Loucy (cell line): Measurements from ENCODE around the gene TMEM167A.

Source experiments
- H2AFZ ChIP-seq: fragments of 200-600 bp; sonication (generic); 2 replicates; pipeline ENCODE4 v1.6.0; 2016; ENCODE audit warnings: antibody characterized with exemption, mild to moderate bottlenecking, low read length, moderate library complexity
- H3F3A ChIP-seq: fragments of 200-600 bp; 2 replicates; pipeline ENCODE4 v1.6.0; 2016; ENCODE audit warnings: antibody characterized with exemption, low read depth, mild to moderate bottlenecking
- H3K27me3 ChIP-seq: fragments of 200-600 bp; sonication (generic); 2 replicates; pipeline ENCODE4 v1.6.1; 2014; ENCODE audit warnings: low read length, mild to moderate bottlenecking; ENCODE audit not compliant: insufficient read depth, poor library complexity, severe bottlenecking
- H3K36me3 ChIP-seq: fragments of 200-600 bp; sonication (generic); 2 replicates; pipeline ENCODE4 v1.6.1; 2016; ENCODE audit warnings: low read length; ENCODE audit not compliant: insufficient read depth
- H3K4me1 ChIP-seq: fragments of 200-600 bp; sonication (generic); 2 replicates; pipeline ENCODE4 v1.5.1; 2014; ENCODE audit warnings: low read length, mild to moderate bottlenecking; ENCODE audit not compliant: insufficient read depth, poor library complexity, severe bottlenecking
- H3K4me2 ChIP-seq: fragments of 200-600 bp; sonication (generic); 2 replicates; pipeline ENCODE4 v1.6.0; 2014; ENCODE audit warnings: antibody characterized with exemption, low read length, low read depth, mild to moderate bottlenecking; ENCODE audit not compliant: poor library complexity, severe bottlenecking
- H3K4me3 ChIP-seq: fragments of 200-600 bp; sonication (generic); 2 replicates; pipeline ENCODE4 v1.5.1; 2014; ENCODE audit warnings: low read length, mild to moderate bottlenecking, mixed read lengths; ENCODE audit not compliant: poor library complexity, severe bottlenecking
- H3K79me2 ChIP-seq: fragments of 200-600 bp; sonication (generic); 2 replicates; pipeline ENCODE4 v1.6.1; 2014; ENCODE audit warnings: low read length; ENCODE audit not compliant: insufficient read depth
- H3K9ac ChIP-seq: fragments of 200-600 bp; sonication (generic); 2 replicates; pipeline ENCODE4 v1.6.0; 2014; ENCODE audit warnings: mild to moderate bottlenecking, low read depth, low read length, moderate library complexity; ENCODE audit not compliant: poor library complexity, severe bottlenecking
- H3K9me2 ChIP-seq: fragments of 200-600 bp; sonication (generic); replicated peaks from 2 replicates; pipeline ENCODE4 v1.6.1; 2016; ENCODE audit warnings: low read depth, low read length, mixed read lengths
- H3K9me3 ChIP-seq: fragments of 200-600 bp; sonication (generic); 2 replicates; pipeline ENCODE4 v1.6.1; 2014; ENCODE audit warnings: mild to moderate bottlenecking, antibody characterized with exemption, low read length, low read depth; ENCODE audit not compliant: insufficient read depth
- H4K20me1 ChIP-seq: fragments of 200-600 bp; sonication (generic); 2 replicates; pipeline ENCODE4 v1.6.0; 2014; ENCODE audit warnings: antibody characterized with exemption, low read length, mild to moderate bottlenecking; ENCODE audit not compliant: insufficient read depth, poor library complexity, severe bottlenecking
- EZH2phosphoT487 ChIP-seq: fragments of 200-600 bp; IDR thresholded peaks from 2 replicates; pipeline ENCODE4 v1.6.1; 2018; ENCODE audit warnings: antibody characterized with exemption, mild to moderate bottlenecking, moderate library complexity, borderline replicate concordance
- TF ChIP-seq, protein P1 (sequence below): fragments of 200-600 bp; sonication (generic); conservative IDR thresholded peaks from 2 replicates; pipeline ENCODE4 v1.5.1; 2014; ENCODE audit warnings: mild to moderate bottlenecking, antibody characterized with exemption, low read length

The TMEM167A gene

DNA sequence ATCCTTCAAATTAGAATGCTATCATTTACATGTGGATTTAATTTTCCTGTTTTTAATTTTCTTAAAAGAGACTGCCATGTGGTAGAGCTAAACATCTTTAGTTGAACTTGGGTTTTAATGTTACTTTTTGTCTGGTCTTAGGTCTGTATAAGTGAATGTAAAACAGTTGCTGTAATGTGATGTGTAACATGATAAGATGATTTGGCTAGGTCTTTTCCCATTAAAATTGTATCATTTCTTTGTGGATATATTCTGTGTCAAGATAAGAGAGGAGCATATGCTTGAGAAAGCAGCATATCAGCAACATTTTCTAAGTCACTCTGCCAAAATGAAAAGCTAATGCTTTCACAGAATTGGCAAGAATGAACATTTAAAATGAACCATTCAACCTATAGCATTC is 18.5 kb downstream of the TMEM167A start:
- Histone ChIP-seq H3K4me1 (peaks cover 35% of the 10 kb centered on the region), H3K9ac (no peak overlapping the region), H3K36me3 (peaks cover 43% of the 10 kb centered on the region), H3K4me2 (peak overlapping the region; percentile 41), H3K79me2 (peaks cover 50% of the 10 kb centered on the region), H4K20me1 (peaks cover 17% of the 10 kb centered on the region), H3K27me3 (no peaks in the 10 kb centered on the region), H2AFZ (no peak overlapping the region), H3K4me3 (no peak overlapping the region), H3K9me2 (no peaks in the 10 kb centered on the region), H3F3A (no peaks in the 10 kb centered on the region), H3K9me3 (no peaks in the 10 kb centered on the region)
- TF ChIP-seq, protein P1, sequence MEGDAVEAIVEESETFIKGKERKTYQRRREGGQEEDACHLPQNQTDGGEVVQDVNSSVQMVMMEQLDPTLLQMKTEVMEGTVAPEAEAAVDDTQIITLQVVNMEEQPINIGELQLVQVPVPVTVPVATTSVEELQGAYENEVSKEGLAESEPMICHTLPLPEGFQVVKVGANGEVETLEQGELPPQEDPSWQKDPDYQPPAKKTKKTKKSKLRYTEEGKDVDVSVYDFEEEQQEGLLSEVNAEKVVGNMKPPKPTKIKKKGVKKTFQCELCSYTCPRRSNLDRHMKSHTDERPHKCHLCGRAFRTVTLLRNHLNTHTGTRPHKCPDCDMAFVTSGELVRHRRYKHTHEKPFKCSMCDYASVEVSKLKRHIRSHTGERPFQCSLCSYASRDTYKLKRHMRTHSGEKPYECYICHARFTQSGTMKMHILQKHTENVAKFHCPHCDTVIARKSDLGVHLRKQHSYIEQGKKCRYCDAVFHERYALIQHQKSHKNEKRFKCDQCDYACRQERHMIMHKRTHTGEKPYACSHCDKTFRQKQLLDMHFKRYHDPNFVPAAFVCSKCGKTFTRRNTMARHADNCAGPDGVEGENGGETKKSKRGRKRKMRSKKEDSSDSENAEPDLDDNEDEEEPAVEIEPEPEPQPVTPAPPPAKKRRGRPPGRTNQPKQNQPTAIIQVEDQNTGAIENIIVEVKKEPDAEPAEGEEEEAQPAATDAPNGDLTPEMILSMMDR = no peak
- no peak for TF ChIP-seq EZH2phosphoT487

DNA sequence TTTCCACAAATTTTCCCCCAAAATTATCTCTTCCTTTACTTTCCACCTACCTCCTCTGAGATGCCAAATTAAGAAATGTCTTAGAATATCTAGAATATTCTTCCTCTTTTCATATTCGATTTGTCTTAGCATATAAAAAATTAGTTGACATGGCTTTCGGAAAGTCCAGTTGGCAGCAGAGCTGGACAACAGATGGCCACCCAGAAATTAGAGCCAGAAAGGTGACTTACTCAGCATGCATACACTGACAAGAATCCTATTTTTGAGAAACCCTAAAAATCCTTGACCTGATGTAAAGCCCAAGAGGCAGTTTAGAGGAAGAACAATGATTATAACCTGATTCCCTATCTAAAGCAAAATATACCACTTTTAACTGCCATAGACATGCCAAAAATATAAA is 22.0 kb downstream of the TMEM167A start:
- Histone ChIP-seq H2AFZ (no peak overlapping the region), H3K9me3 (no peaks in the 10 kb centered on the region), H3K4me1 (peaks cover 23% of the 10 kb centered on the region), H3F3A (no peaks in the 10 kb centered on the region), H3K4me2 (no peak overlapping the region), H3K36me3 (peaks cover 37% of the 10 kb centered on the region), H3K79me2 (peaks cover 20% of the 10 kb centered on the region), H3K27me3 (no peaks in the 10 kb centered on the region), H3K9me2 (no peaks in the 10 kb centered on the region), H4K20me1 (peaks cover 10% of the 10 kb centered on the region), H3K9ac (no peak overlapping the region), H3K4me3 (no peak overlapping the region)
- no peak for TF ChIP-seq EZH2phosphoT487
- TF ChIP-seq, protein P1 = no peak

DNA sequence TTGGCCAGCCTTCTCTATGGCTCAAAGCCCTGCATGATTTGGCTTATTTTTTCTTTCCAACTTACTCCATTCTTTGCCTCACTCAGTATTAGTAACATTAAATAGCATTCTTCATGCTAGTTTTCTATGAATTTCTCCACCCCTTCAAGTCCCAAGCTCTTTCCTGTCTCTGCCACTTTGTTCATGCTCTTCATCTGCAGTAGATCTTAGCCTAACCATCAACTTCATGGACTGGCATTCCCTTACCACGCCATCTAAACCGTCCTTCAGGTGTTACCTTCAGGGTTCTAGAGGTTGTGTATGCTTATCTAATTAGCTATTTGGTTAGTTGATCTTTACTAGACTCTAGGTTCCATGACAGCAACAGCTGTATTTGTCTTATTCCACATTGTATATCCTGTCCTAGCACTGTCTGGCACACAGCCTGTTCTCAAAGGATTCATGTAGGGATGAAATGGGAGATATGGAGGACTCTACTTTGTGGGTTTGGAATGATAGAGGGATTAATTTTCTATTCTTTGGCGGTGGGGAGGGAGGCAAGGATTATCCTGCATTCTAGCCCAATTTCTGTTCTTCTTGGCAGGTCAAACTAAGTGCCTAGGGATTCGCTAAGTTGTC is 26.4 kb downstream of the TMEM167A start:
- peaks cover 23% of the 10 kb centered on the region; the same call in 1 of the 2 replicates for H3K36me3 ChIP-seq
- no peaks in the 10 kb centered on the region for H4K20me1 ChIP-seq
- H3K9me2 ChIP-seq = no peaks in the 10 kb centered on the region
- H3K4me3 ChIP-seq = no peak overlapping the region
- no peaks in the 10 kb centered on the region for H3K4me1 ChIP-seq
- TF ChIP-seq EZH2phosphoT487 = no peak
- TF ChIP-seq, protein P1 = no peak
- no peak overlapping the region for H3K4me2 ChIP-seq
- no peaks in the 10 kb centered on the region for H3F3A ChIP-seq
- no peaks in the 10 kb centered on the region for H3K9me3 ChIP-seq
- H3K27me3 ChIP-seq = no peaks in the 10 kb centered on the region
- H2AFZ ChIP-seq = no peak overlapping the region
- no peak overlapping the region for H3K9ac ChIP-seq
- H3K79me2 ChIP-seq = no peaks in the 10 kb centered on the region
